HEK293T (cell line): ENCODE data around the gene AGPAT4.

Source experiments
- ARNT ChIP-seq: fragments of 450-650 bp; IDR thresholded peaks from 2 replicates; pipeline ENCODE4 v1.6.1; 2017; ENCODE audit warnings: mild to moderate bottlenecking
- FOXA1 ChIP-seq: fragments of 450-650 bp; IDR thresholded peaks from 2 replicates; pipeline ENCODE4 v1.6.1; 2016; ENCODE audit warnings: mild to moderate bottlenecking
- FOXK2 ChIP-seq: fragments of 450-650 bp; IDR thresholded peaks from 2 replicates; pipeline ENCODE4 v1.6.1; 2016; ENCODE audit warnings: mild to moderate bottlenecking
- FOXM1 ChIP-seq: fragments of 450-650 bp; IDR thresholded peaks from 2 replicates; pipeline ENCODE4 v1.6.1; 2017; ENCODE audit warnings: mild to moderate bottlenecking, borderline replicate concordance
- L3MBTL2 ChIP-seq: fragments of 450-650 bp; conservative IDR thresholded peaks from 2 replicates; pipeline ENCODE4 v1.6.1; 2016; ENCODE audit warnings: mild to moderate bottlenecking
- NFRKB ChIP-seq: fragments of 450-650 bp; IDR thresholded peaks from 2 replicates; pipeline ENCODE4 v1.6.1; 2016; ENCODE audit warnings: mild to moderate bottlenecking, moderate library complexity
- PKNOX1 ChIP-seq: fragments of 450-650 bp; IDR thresholded peaks from 2 replicates; pipeline ENCODE4 v1.6.1; 2016
- SP1 ChIP-seq: fragments of 450-650 bp; IDR thresholded peaks from 2 replicates; pipeline ENCODE4 v1.6.1; 2017

DNA sequence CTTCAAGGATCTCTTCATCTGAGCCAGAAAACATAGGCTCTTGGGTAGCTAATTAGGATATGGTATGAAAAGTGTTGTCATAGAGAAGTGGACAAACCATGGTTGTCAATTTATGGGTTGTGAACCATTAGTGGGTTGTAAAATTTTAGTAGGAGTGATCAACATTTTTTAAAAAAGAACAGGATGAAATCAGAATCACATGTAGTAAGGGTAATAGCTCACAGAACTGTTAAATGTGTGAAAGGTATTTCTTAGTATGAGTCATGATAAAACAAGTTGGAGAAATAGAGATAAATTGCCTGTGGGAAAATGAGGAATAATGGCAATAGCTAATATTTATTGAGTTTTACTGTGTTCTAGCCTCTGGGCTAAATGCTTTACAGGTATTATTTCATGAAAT, 168.9 kb downstream of the AGPAT4 start:
- TF ChIP-seq FOXM1 (no peak), SP1 (no peak), FOXK2 (no peak), NFRKB (no peak), PKNOX1 (no peak), ARNT (no peak), L3MBTL2 (no peak), FOXA1 (no peak)
